Measurements from ENCODE around the gene GUCY2D.
A peak's percentile ranks its signal among the peaks of the same experiment; 100 is the strongest.
"Not testable (repeated sequence)": the region's sequence is repeated elsewhere in the genome, so short reads cannot be mapped to it uniquely, and the experiment has no call there.

The GUCY2D gene

DNA sequence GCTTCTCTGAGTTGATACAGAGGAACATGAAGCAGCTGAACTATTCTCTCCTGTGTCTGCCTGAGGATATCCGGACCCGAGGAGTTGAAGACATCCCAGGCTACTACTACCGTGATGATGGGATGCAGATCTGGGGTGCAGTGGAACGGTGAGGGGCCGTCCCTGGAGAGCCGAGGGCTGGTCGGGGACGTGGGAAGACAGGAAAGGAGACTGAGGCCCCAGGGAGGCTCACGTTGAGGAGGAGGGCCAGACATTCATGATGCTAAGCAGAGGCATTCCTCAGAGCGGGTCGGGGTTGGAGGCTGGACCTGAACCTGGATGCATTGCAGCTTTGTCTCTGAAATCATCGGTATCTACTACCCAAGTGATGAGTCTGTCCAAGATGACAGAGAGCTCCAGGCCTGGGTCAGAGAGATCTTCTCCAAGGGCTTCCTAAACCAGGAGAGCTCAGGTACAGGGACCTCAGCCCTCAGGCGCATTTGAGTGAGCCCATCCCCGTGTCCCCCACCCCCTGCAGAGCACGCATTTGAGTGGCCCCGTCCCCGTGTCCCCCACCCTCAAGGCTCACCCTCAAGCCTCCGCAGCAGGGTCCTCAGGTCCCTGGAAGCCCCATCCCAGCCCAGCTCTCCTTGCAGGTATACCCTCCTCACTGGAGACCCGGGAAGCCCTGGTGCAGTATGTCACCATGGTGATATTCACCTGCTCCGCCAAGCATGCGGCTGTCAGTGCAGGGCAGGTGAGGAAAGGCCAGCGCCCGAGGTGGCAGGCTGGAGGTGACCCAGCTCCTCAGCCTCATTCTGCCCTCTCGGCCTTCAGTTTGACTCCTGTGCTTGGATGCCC, 44.7 kb downstream of the GUCY2D start:
- no peak for DNase-seq

DNA sequence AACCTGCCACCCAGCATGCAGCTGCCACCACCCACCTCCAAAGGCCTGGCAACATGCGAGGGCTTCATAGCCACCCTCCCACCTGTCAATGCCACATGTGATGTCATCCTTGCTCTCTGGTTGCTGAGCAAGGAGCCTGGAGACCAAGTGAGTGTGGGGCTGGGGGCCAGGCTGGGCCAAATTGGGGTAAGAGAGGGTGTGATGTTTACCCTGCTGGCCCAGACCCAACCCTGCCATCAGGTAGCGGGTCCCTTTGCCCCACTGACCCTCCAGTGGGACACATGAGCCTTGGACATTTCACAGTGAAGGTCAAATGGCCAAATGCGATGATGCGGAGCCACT, 45.3 kb downstream of the GUCY2D start:
- DNase-seq: no peak

- no peak for DNase-seq
Measured at GRCh38 chr17:8048236-8048635, 45.8 kb downstream of the GUCY2D start.

- DNase-seq: no peak
Measured at GRCh38 chr17:8048736-8049135, 46.3 kb downstream of the GUCY2D start.

DNA sequence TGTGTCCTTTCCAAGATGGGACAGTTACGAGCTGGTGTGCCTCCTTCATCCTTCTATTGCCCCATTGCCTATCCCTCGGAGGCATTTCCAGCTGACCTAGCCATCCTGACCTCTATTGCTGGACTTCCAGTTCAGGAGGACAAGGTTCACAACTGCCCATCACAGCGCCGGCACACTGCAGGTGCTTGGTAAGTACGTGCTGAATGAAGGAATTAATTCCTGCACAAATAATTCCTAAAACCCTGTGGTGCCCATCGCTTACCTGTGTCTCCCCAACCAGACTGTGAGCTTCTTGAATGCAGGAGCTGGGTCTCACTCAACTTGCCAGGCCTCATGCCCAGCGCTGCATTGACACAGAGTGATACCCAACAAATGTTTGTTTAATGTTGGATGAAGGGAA, 49.4 kb downstream of the GUCY2D start:
- DNase-seq: no peak

GRCh38 chr17:8052256-8053252, 50.1 kb downstream of the GUCY2D start:
- no peak for DNase-seq

DNA sequence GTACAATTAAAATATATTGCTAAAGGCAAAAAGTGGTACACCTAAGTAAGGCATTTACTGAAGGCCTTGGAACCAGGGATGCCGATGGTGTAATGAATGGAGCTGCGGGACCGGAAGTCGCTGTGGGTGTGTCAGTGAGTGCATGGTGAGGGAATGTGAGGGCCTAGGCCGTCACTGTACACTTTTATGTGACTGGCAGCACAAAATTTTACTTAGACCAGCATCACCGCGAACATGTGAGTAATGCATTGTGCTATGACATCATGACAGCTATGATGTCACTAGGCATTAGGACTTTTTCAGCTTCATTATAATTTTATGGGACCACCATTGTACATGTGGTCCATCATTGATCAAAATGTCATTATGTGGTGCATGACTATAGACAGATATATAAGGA, 51.2 kb downstream of the GUCY2D start:
- DNase-seq: no peak

- no peak for DNase-seq
Measured at GRCh38 chr17:8055851-8056231, 53.4 kb downstream of the GUCY2D start.

- peak; percentile 98 for DNase-seq
Measured at GRCh38 chr17:8056232-8056975, 54.0 kb downstream of the GUCY2D start.

DNA sequence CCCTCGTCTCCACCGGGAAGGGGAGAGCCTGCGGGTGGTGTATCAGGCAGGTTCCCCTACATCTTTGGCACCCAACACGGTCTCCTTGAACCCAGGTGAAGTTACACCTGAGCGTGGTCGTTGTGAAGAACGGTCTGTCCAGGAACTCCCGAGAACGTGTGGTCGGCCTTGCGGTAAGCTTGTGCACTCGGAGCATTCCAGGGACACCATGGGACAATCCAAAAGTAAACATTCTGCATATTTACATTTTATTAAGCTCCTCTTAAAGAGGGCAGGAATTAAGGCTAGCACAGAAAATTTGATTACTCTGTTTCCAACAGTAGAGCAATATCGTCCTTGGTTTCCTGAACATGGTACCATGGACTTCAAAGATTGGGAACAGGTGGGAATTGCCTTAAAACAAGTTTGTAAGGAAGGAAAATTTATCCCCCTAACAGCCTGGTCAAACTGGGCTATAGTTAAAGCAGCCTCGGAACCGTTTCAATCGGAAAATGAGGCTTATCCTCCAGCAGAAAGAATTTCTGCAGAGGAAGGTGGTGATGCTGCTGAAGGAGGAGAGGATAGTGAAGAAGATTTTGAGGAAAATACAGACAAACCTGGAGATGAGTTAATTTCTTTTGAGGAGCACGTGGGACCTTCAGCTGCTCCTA, 54.7 kb downstream of the GUCY2D start:
- DNase-seq: no peak

DNA sequence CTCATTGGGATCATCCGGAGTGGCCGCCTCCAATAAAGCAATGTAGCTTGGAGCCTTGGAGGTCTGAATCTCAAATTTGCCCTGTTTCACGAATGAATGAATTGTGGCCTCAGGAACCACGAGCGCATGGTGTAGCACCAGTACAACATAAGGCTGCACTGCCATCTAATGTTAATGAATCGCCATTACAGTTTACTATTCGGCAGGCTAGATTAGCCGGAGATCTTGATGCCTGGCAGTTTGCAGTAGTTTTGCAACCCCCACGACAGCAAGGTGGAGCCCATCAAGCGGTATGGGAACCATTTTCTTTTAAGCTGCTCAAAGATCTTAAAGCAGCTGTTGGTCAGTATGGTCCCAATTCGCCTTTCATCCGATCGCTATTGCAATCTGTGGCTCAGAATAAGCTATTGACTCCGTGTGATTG, 55.3 kb downstream of the GUCY2D start:
- peak; percentile 78 for DNase-seq

GRCh38 chr17:8059131-8059530, 56.7 kb downstream of the GUCY2D start:
- DNase-seq: no peak

DNA sequence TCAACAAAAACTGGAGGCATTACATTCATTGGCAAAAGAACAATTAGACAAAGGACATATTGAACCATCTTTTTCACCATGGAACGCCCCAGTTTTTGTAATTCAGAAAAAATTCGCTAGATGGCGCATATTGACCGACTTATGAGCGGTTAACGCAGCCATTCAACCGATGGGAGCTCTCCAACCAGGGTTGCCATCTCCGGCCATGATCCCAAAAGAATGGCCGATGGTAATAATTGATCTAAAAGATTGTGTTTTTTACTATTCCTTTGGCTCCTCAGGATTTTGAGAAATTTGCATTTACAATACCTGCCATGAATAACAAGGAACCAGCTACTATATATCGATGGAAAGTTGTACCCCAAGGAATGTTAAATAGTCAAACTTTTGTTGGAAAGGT, 57.9 kb downstream of the GUCY2D start:
- peak; percentile 66 for DNase-seq

GRCh38 chr17:8061851-8062250, 59.4 kb downstream of the GUCY2D start:
- not testable (repeated sequence) for DNase-seq

DNA sequence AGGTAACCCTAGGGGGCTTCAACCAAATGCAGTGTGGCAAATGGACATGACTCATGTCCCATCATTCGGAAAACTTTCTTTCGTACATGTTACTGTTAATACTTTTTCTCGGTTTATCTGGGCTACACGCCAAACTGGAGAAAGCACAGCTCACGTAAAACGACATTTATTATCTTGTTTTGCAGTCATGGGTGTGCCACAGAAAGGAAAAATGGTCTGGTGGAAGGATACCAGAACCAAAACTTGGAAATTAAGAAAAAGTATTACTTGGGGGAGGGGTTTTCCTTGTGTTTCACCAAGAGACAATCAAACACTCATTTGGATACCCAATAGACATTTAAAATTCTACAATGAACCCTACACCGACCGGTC, 60.0 kb downstream of the GUCY2D start:
- no peak for DNase-seq

- DNase-seq: no peak
Measured at GRCh38 chr17:8062807-8063483, 60.5 kb downstream of the GUCY2D start.

DNA sequence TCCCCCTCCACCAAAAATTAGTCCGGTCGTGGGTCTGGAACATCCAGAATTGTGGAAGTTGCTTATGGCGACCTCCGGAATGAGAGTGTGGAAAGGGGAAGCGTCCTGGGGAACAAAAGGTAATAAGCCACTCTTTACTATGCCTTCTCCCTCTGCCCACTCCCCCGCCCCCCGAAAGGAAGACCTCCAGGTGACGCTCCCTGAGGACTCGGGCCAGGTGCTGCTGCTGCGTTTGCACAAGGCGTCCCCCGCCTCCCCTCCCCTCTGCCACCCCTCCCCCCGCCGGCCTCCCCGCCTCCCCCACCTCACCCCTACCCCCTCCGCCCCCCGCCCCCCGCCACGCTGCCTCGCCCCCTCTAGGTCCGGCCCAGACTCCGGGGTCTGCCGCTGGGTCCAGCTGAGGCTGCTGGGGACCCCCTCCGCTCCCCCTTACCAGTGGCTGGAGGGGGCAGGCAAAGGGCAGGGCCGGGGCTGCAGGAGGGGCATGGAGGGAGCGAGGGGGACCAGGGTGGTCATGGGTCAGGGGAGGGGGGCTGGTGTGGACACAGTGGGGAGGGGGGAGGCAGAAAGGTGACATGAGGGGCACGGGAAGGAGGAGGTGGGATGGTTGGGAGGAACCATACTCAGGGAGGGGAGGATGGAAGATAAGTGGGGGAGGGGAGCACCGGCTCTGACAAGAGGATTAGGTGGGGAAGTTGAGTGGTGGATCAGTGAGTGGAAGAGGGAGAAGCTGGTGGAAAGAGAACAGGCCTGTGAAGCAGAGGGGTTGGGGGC, 61.5 kb downstream of the GUCY2D start:
- no peak for DNase-seq

- DNase-seq: no peak
Measured at GRCh38 chr17:8064561-8065019, 62.2 kb downstream of the GUCY2D start.

DNA sequence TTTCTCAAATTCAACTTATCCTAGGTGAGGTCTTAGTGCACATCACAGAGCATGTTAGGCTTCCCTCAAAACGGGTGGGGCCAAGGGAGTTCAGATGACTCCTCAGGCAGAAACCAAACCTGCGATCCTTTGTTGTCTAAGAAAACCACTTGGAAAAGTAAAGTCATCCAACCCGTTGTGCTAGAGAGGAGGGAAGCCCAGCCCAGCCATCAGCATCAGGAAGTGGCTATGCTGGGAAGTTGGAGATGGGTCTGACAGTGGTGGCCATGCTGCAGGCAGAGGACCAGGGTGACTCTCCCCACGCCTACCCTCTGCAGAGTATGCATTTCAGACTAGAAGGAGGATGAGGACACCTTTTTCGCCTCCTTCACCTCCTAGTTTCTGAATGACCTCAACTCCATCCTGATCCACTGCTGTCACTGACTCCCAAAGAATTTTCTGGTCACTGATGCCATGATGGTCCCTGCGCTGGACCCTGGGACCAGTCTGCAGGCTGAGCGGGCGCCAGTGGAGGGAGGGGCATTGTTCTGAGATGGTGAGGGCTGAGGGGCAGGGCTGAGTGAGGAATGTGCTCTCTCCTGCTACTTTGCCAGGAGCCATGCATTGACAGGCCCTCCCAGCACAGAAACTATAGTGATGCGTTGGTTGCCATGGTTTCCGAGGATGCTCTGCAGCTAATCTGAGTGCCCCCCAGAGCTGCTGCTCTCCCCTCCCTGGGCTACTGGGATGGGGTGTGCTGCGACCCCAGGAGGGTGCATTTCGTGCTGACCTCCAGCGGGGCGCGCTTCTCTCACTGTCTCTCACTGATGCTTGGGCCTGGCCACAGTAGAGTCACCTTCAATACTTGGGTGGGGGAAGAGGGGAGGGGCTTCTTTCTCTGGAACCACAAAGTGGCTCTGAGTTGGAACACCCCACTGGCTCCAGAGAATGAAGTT, 64.7 kb downstream of the GUCY2D start:
- DNase-seq: no peak

GRCh38 chr17:8067806-8068205, 65.4 kb downstream of the GUCY2D start:
- no peak for DNase-seq
